GM23338 (cell line): ENCODE results near the gene RETSAT. TPM values are rescaled to one million over a fixed set of nuclear protein-coding genes. Genes with fewer than 3 reads are reported as not detected.

Source experiments
- ATAC-seq: fragments of 200-7000 bp; cut with Tn5 transposase; 3 replicates; pipeline ENCODE4 v1.9.1; 2020
- DNase-seq: peaks from one replicate; pipeline ENCODE4 v3.0.0-alpha.2; 2015; ENCODE audit warnings: low spot score
- H2AFZ ChIP-seq: fragments of 200-600 bp; sonication (generic); 2 replicates; pipeline ENCODE4 v1.8.0; 2016; ENCODE audit warnings: antibody characterized with exemption, mild to moderate bottlenecking, moderate library complexity
- H3F3A ChIP-seq: fragments of 200-600 bp; sonication (generic); replicated peaks from 2 replicates; pipeline ENCODE4 v1.8.0; 2017; ENCODE audit warnings: antibody characterized with exemption, mixed run types, low read depth
- H3K27ac ChIP-seq: fragments of 200-600 bp; sonication (generic); 2 replicates; pipeline ENCODE4 v1.6.1; 2016; ENCODE audit warnings: low read depth
- H3K27me3 ChIP-seq: fragments of 200-600 bp; sonication (generic); 2 replicates; pipeline ENCODE4 v1.8.0; 2016; ENCODE audit warnings: mild to moderate bottlenecking, mixed run types, moderate library complexity; ENCODE audit not compliant: insufficient read depth
- H3K36me3 ChIP-seq: fragments of 200-600 bp; sonication (generic); 2 replicates; pipeline ENCODE4 v1.8.0; 2016; ENCODE audit warnings: mild to moderate bottlenecking; ENCODE audit not compliant: insufficient read depth
- H3K4me1 ChIP-seq: fragments of 200-600 bp; sonication (generic); 2 replicates; pipeline ENCODE4 v1.8.0; 2016; ENCODE audit warnings: mild to moderate bottlenecking, moderate library complexity; ENCODE audit not compliant: insufficient read depth
- H3K4me2 ChIP-seq: fragments of 200-600 bp; sonication (generic); 2 replicates; pipeline ENCODE4 v1.7.1; 2017; ENCODE audit warnings: mixed run types
- H3K4me3 ChIP-seq: fragments of 200-600 bp; sonication (generic); 2 replicates; pipeline ENCODE4 v1.6.1; 2016; ENCODE audit warnings: mixed run types
- H3K79me2 ChIP-seq: fragments of 200-600 bp; sonication (generic); replicated peaks from 2 replicates; pipeline ENCODE4 v1.8.0; 2017; ENCODE audit warnings: mild to moderate bottlenecking; ENCODE audit not compliant: insufficient read depth
- H3K9me2 ChIP-seq: fragments of 200-600 bp; sonication (generic); 2 replicates; pipeline ENCODE4 v1.8.0; 2017; ENCODE audit not compliant: insufficient read depth
- H4K20me1 ChIP-seq: fragments of 200-600 bp; sonication (generic); replicated peaks from 2 replicates; pipeline ENCODE4 v1.8.0; 2017; ENCODE audit warnings: mild to moderate bottlenecking; ENCODE audit not compliant: insufficient read depth
- H3K27ac Mint-ChIP-seq: 2 replicates; pipeline ENCODE4 v1.8.0; 2020; ENCODE audit warnings: inconsistent platforms, mild to moderate bottlenecking, moderate library complexity, mixed read lengths
- H3K27me3 Mint-ChIP-seq: 3 replicates; pipeline ENCODE4 v1.8.0; 2022; ENCODE audit warnings: low read depth, mild to moderate bottlenecking, moderate library complexity, mixed read lengths, inconsistent platforms; ENCODE audit not compliant: insufficient read depth, poor library complexity
- H3K36me3 Mint-ChIP-seq: 3 replicates; pipeline ENCODE4 v1.8.0; 2021; ENCODE audit warnings: low read depth, mild to moderate bottlenecking, inconsistent platforms, moderate library complexity, mixed read lengths
- H3K4me1 Mint-ChIP-seq: 3 replicates; pipeline ENCODE4 v1.8.0; 2020; ENCODE audit warnings: mild to moderate bottlenecking, inconsistent platforms, mixed read lengths
- H3K4me3 Mint-ChIP-seq: 3 replicates; pipeline ENCODE4 v1.8.0; 2021; ENCODE audit warnings: moderate library complexity, mild to moderate bottlenecking, inconsistent platforms, mixed read lengths
- H3K9me3 Mint-ChIP-seq: 3 replicates; pipeline ENCODE4 v1.8.0; 2020; ENCODE audit warnings: moderate library complexity, mild to moderate bottlenecking, inconsistent platforms, mixed read lengths
- CREB1 ChIP-seq: fragments of 250-450 bp; sonication (Bioruptor Pico); IDR thresholded peaks from 2 replicates; pipeline ENCODE4 v1.5.0; 2020; ENCODE audit warnings: low read depth, mild to moderate bottlenecking, moderate library complexity
- EZH2 ChIP-seq: fragments of 200-600 bp; sonication (generic); IDR thresholded peaks from one replicate; pipeline ENCODE4 v1.8.0; 2017; ENCODE audit warnings: antibody characterized with exemption, mild to moderate bottlenecking, low read depth; ENCODE audit not compliant: unreplicated experiment
- EZH2phosphoT487 ChIP-seq: fragments of 200-600 bp; sonication (generic); IDR thresholded peaks from one replicate; pipeline ENCODE4 v1.8.1; 2018; ENCODE audit warnings: antibody characterized with exemption; ENCODE audit not compliant: unreplicated experiment
- JUNB ChIP-seq: IDR thresholded peaks from one replicate; pipeline ENCODE4 v1.6.1; 2016; ENCODE audit warnings: antibody characterized with exemption; ENCODE audit not compliant: unreplicated experiment
- NANOG ChIP-seq: IDR thresholded peaks from 2 replicates; pipeline ENCODE4 v1.6.1; 2016; ENCODE audit warnings: antibody characterized with exemption, borderline replicate concordance
- POLR2AphosphoS5 ChIP-seq: IDR thresholded peaks from 2 replicates; pipeline ENCODE4 v1.6.1; 2016; ENCODE audit warnings: antibody characterized with exemption, low read depth
- STAT1 ChIP-seq: IDR thresholded peaks from one replicate; pipeline ENCODE4 v1.6.1; 2016; ENCODE audit warnings: antibody characterized with exemption; ENCODE audit not compliant: unreplicated experiment
- ZNF331 ChIP-seq: fragments of 250-450 bp; sonication (Bioruptor Pico); IDR thresholded peaks from 2 replicates; pipeline ENCODE4 v1.5.0; 2020; ENCODE audit warnings: low read depth, mild to moderate bottlenecking, moderate library complexity
- polyA plus RNA-seq: library from polyadenylated mRNA; unstranded; fragments of >200 nt; fragmentation: Nextera tagmentation; extraction: Ambion mirVana; gene quantifications from 2 replicates; pipeline ENCODE4 v1.2.1, GENCODE V29; 2016
- total RNA-seq: library from RNA; depleted of rRNA; stranded (reverse); fragments of >200 nt; shearing (Covaris generic); gene quantifications from 2 replicates; pipeline ENCODE4 v1.2.3, GENCODE V29; 2014
- TF ChIP-seq, protein P1 (sequence below): IDR thresholded peaks from 2 replicates; pipeline ENCODE4 v1.6.1; 2016; ENCODE audit warnings: antibody characterized with exemption
- TF ChIP-seq, protein P2 (sequence below): IDR thresholded peaks from one replicate; pipeline ENCODE4 v1.6.1; 2018; ENCODE audit warnings: antibody characterized with exemption; ENCODE audit not compliant: unreplicated experiment
- TF ChIP-seq, protein P3 (sequence below), 2 experiments: fragments of 200-600 bp in 1 of 2; sonication (generic) in 1 of 2; conservative IDR thresholded peaks; 2 replicates each; pipeline versions ENCODE4 v1.5.1 to v1.6.1; 2016 to 2017; ENCODE audit warnings: antibody characterized with exemption in 2 of 2, low read depth in 2 of 2, mild to moderate bottlenecking in 2 of 2, moderate library complexity in 1 of 2

RETSAT gene
- total and polyA plus RNA-seq, 2 experiments from 2014 or later: 2.3 to 16.4 TPM

DNA sequence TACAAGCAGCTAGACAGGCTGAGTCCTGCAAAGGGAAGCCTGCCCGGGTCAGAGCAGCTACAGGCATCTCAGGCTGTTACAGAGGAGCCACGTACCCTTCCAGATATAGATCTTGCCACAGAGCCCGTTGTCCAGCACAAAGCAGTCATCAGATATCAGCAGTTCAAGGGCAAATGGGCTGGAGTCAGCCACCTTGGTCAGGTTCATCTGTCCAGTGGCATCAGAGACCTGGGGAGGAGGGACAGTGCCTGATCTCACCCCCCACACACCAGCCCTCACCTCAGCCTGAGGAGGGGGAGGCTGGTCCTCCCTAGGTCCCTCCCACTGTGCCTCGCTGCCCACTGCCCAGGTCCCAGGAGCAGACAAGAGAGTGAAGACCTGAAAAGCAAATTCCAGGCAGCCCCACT, 43.6 kb upstream of the RETSAT start (continued):
- TF ChIP-seq, protein P1, sequence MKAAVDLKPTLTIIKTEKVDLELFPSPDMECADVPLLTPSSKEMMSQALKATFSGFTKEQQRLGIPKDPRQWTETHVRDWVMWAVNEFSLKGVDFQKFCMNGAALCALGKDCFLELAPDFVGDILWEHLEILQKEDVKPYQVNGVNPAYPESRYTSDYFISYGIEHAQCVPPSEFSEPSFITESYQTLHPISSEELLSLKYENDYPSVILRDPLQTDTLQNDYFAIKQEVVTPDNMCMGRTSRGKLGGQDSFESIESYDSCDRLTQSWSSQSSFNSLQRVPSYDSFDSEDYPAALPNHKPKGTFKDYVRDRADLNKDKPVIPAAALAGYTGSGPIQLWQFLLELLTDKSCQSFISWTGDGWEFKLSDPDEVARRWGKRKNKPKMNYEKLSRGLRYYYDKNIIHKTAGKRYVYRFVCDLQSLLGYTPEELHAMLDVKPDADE: no peak
- no peak for TF ChIP-seq STAT1
- TF ChIP-seq ZNF331 (CRISPR knock-in tag): no peak
- no peak for TF ChIP-seq POLR2AphosphoS5
- no peak for TF ChIP-seq EZH2

DNA sequence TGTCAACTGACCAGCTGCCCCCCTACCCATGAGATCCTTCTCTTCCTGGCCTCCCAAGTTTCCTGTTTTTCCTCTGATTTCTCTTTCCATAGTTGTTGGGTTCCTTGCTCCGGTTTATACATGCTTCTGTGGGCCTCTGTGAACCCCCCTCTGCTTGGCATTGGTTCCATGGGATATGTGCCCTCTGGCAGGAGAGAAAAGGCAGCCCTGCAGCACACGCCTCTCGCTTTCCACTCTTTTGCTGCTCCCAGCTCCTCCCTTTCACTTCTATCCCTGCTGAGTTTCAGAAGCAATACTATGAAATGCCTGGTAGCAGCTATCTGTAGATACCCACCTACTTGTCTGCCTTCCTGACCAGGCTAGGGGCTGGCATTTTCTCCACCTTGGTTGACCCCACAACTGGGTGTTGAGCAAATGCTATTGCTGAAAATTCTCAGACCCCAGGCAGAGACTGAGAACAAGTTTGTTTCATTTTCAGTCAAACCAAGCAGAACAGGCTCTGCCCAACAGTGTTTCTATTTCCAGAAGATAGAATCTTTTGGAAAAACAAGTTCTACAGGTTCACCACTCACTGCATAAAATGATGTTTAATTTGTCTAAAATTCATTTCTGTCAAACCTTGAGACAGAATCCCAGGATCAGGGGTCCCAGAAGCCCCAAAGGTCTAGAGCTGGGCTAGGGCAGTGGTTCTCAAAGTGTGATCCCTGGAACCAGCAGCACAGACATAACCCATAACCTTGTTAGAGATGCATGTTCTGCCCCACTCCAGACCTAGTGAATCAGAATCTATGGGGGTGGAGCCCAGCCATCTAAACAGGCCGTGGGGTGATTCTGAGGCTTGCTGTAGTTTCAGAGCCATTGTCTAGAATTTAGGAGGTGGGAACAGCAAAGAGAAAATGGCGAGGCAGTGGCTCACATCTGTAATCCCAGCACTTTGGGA, 42.5 kb upstream of the RETSAT start:
- Histone ChIP-seq H3K79me2 (no peaks in the 10 kb centered on the region), H3K27ac (no peak overlapping the region), H3K4me1 (no peaks in the 10 kb centered on the region), H3K9me2 (no peaks in the 10 kb centered on the region), H3K4me3 (no peak overlapping the region), H3K4me2 (no peak overlapping the region), H3K27me3 (no peaks in the 10 kb centered on the region), H3K36me3 (no peaks in the 10 kb centered on the region; the same call in 1 of the 2 replicates), H2AFZ (no peak overlapping the region), H4K20me1 (no peaks in the 10 kb centered on the region), H3F3A (0 out of 2 replicates have a peak, but pooled peaks cover 4% of the 10 kb centered on the region)
- Mint-ChIP-seq H3K4me3 (no peak overlapping the region), H3K27me3 (peaks cover 5% of the 10 kb centered on the region), H3K27ac (no peak overlapping the region), H3K36me3 (peaks cover 11% of the 10 kb centered on the region; the same call in 1 of the 3 replicates), H3K9me3 (no peaks in the 10 kb centered on the region), H3K4me1 (peaks cover 12% of the 10 kb centered on the region)
- ATAC-seq (no peak), DNase-seq (no peak)
- TF ChIP-seq STAT1 (no peak), CREB1 (CRISPR knock-in tag) (no peak), ZNF331 (CRISPR knock-in tag) (no peak), POLR2AphosphoS5 (no peak), EZH2 (no peak), JUNB (no peak), EZH2phosphoT487 (no peak), NANOG (no peak)
- TF ChIP-seq, protein P2, sequence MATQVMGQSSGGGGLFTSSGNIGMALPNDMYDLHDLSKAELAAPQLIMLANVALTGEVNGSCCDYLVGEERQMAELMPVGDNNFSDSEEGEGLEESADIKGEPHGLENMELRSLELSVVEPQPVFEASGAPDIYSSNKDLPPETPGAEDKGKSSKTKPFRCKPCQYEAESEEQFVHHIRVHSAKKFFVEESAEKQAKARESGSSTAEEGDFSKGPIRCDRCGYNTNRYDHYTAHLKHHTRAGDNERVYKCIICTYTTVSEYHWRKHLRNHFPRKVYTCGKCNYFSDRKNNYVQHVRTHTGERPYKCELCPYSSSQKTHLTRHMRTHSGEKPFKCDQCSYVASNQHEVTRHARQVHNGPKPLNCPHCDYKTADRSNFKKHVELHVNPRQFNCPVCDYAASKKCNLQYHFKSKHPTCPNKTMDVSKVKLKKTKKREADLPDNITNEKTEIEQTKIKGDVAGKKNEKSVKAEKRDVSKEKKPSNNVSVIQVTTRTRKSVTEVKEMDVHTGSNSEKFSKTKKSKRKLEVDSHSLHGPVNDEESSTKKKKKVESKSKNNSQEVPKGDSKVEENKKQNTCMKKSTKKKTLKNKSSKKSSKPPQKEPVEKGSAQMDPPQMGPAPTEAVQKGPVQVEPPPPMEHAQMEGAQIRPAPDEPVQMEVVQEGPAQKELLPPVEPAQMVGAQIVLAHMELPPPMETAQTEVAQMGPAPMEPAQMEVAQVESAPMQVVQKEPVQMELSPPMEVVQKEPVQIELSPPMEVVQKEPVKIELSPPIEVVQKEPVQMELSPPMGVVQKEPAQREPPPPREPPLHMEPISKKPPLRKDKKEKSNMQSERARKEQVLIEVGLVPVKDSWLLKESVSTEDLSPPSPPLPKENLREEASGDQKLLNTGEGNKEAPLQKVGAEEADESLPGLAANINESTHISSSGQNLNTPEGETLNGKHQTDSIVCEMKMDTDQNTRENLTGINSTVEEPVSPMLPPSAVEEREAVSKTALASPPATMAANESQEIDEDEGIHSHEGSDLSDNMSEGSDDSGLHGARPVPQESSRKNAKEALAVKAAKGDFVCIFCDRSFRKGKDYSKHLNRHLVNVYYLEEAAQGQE: no peak
- TF ChIP-seq, protein P3, sequence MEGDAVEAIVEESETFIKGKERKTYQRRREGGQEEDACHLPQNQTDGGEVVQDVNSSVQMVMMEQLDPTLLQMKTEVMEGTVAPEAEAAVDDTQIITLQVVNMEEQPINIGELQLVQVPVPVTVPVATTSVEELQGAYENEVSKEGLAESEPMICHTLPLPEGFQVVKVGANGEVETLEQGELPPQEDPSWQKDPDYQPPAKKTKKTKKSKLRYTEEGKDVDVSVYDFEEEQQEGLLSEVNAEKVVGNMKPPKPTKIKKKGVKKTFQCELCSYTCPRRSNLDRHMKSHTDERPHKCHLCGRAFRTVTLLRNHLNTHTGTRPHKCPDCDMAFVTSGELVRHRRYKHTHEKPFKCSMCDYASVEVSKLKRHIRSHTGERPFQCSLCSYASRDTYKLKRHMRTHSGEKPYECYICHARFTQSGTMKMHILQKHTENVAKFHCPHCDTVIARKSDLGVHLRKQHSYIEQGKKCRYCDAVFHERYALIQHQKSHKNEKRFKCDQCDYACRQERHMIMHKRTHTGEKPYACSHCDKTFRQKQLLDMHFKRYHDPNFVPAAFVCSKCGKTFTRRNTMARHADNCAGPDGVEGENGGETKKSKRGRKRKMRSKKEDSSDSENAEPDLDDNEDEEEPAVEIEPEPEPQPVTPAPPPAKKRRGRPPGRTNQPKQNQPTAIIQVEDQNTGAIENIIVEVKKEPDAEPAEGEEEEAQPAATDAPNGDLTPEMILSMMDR (conservative IDR thresholded peaks at IDR 0.05; ENCODE audit: low read depth in 2 of 2): no peak
